Uterus (tissue), 4 donors: Measurements from ENCODE around the gene TJP2. TPM values are rescaled to one million over a fixed set of nuclear protein-coding genes. Genes with fewer than 3 reads are reported as not detected.

Experiments
- DNase-seq, 2 donors: peaks; one replicate each; pipeline ENCODE4 v3.0.0-alpha.2; 2019 to 2020
- H3K27ac ChIP-seq, 2 donors: fragments of 200-600 bp; sonication (generic); 1 replicate in 1 of 2; 2 replicates in 1 of 2; pipeline ENCODE4 v1.5.1; 2016 to 2018
- H3K27me3 ChIP-seq, 2 donors: fragments of 200-600 bp; sonication (generic); one replicate each; pipeline ENCODE4 v1.5.1; 2018 to 2019; ENCODE audit warnings: control low read depth in 1 of 2
- H3K36me3 ChIP-seq, 2 donors: fragments of 200-600 bp; sonication (generic); one replicate each; pipeline ENCODE4 v1.5.1; 2019; ENCODE audit warnings: control low read depth in 1 of 2
- H3K4me1 ChIP-seq, 2 donors: fragments of 200-600 bp; sonication (generic); one replicate each; pipeline ENCODE4 v1.5.1; 2018 to 2019; ENCODE audit warnings: control low read depth in 1 of 2
- H3K4me3 ChIP-seq, 2 donors: fragments of 200-600 bp; sonication (generic); 1 replicate in 1 of 2; 2 replicates in 1 of 2; pipeline ENCODE4 v1.5.1; 2018 to 2019; ENCODE audit warnings: mild to moderate bottlenecking in 1 of 2
- H3K9me3 ChIP-seq, 2 donors: fragments of 200-600 bp; sonication (generic); one replicate each; pipeline ENCODE4 v1.5.1; 2019; ENCODE audit warnings: control low read depth in 1 of 2
- POLR2A ChIP-seq, 2 donors: fragments of 450-650 bp; IDR thresholded peaks; one replicate each; pipeline ENCODE4 v1.6.1; 2016; ENCODE audit warnings: antibody characterized with exemption in 2 of 2, mild to moderate bottlenecking in 1 of 2, moderate library complexity in 1 of 2
- intact Hi-C: fragments of 100-400 bp; cut with DNase I; formaldehyde crosslinking; loops from one replicate; pipeline ENCODE4 v1.15.1; 2023; ENCODE audit warnings: low total_unique reads
- total RNA-seq, 4 donors: library from RNA; depleted of rRNA in 3 of 4; stranded (reverse); fragments of >200 nt in 3 of 4; gene quantifications; one replicate each; pipeline versions ENCODE4 v1.1.0 to v1.2.4, GENCODE V29; 2014 to 2023
- TF ChIP-seq, protein P1 (sequence below), 4 experiments: fragments of 200-600 bp in 2 of 4; fragments of 450-650 bp in 2 of 4; sonication (generic) in 2 of 4; IDR thresholded peaks; one replicate each; pipeline ENCODE4 v1.5.1; 2016 to 2019; ENCODE audit warnings: antibody characterized with exemption in 4 of 4, mild to moderate bottlenecking in 2 of 4, moderate library complexity in 1 of 4
- donor health status: DM: yes; HTN: yes; CAD: no.

TJP2 gene
- total RNA-seq, 4 donors from 2014 or later, result 38.6 to 110 (median 44.7) TPM

DNA sequence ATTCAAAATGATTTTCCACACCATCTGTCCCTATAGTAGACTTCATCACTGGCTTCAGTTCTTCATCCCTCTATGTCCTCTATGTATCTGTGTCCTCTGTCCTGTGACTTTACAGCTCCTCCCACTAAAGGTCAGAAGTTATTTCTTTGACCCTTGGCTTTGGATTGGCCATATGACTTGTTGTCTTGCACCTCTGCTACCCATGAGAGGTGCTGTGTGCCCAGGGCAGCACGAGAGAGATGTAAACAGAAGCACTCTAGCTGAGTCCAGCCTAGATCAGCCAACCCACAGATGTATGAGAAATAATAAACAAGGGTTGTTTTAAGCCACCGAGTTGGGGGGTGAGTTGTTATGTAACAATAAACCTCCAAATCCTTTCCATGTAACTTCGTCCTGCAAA lies 87.6 kb downstream of the TJP2 start:
- intact Hi-C loops, result no loop called here
- DNase-seq, result no peak
- no peaks in the 10 kb centered on the region for H3K4me1 ChIP-seq
- no peak overlapping the region for H3K27ac ChIP-seq
- no peak overlapping the region for H3K4me3 ChIP-seq
- H3K27me3 ChIP-seq, result no peaks in the 10 kb centered on the region
- no peaks in the 10 kb centered on the region for H3K36me3 ChIP-seq
- TF ChIP-seq, protein P1, sequence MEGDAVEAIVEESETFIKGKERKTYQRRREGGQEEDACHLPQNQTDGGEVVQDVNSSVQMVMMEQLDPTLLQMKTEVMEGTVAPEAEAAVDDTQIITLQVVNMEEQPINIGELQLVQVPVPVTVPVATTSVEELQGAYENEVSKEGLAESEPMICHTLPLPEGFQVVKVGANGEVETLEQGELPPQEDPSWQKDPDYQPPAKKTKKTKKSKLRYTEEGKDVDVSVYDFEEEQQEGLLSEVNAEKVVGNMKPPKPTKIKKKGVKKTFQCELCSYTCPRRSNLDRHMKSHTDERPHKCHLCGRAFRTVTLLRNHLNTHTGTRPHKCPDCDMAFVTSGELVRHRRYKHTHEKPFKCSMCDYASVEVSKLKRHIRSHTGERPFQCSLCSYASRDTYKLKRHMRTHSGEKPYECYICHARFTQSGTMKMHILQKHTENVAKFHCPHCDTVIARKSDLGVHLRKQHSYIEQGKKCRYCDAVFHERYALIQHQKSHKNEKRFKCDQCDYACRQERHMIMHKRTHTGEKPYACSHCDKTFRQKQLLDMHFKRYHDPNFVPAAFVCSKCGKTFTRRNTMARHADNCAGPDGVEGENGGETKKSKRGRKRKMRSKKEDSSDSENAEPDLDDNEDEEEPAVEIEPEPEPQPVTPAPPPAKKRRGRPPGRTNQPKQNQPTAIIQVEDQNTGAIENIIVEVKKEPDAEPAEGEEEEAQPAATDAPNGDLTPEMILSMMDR (IDR thresholded peaks at IDR 0.05), result no peak
- TF ChIP-seq POLR2A (IDR thresholded peaks at IDR 0.05), result no peak
- no peaks in the 10 kb centered on the region for H3K9me3 ChIP-seq

DNA sequence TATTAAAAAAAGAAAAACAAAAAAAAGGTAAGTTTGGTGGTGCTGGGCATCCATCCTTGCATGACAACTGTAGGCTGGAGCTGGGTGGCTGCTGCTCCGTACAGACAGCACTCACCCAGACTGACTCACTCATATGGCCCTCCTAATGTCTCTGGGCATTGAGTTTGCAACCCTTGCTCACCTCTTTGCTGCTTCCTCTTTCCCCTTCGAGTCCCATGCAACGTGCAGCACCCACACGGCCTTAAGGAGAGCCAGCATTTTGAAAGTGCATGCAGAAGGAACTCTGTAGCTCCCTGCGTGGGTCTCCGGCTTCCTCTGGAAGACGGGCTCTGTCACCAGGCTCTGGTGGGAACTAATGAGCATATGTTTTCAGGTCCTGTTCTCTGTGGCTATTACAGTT lies 90.4 kb downstream of the TJP2 start:
- intact Hi-C loops, result no loop called here
- H3K27me3 ChIP-seq, result no peaks in the 10 kb centered on the region

DNA sequence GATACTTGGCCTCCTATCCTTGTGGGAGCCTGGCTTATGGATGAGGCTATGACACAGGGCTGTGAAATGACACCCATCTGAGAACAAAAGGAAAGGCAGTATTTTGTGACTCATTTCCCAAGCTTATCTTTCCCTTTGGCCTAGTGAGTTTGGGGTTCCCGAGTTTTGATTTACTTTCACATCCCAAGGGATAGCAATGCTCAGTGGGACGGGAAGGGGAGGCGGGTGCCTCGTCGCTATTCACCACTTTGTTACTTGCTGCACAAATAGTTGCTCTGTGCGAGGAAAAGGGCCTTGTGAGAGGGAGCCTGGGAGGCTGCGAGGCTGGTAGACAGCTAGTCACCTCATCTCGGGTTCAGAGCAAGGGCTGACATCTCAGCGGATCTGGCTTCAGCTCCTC lies 91.8 kb downstream of the TJP2 start:
- no peak overlapping the region for H3K27ac ChIP-seq
- TF ChIP-seq POLR2A (IDR thresholded peaks at IDR 0.05), result no peak
- TF ChIP-seq, protein P1 (IDR thresholded peaks at IDR 0.05), result no peak
- H3K27me3 ChIP-seq, result no peaks in the 10 kb centered on the region
- H3K4me1 ChIP-seq, result no peaks in the 10 kb centered on the region
- no peaks in the 10 kb centered on the region for H3K36me3 ChIP-seq
- H3K9me3 ChIP-seq, result no peaks in the 10 kb centered on the region
- DNase-seq, result no peak
- no peak overlapping the region for H3K4me3 ChIP-seq
- intact Hi-C loops, result no loop called here

More for the DNA sequence above, 90.4 kb downstream of the TJP2 start:
- TF ChIP-seq, protein P1 (IDR thresholded peaks at IDR 0.05), result no peak
- TF ChIP-seq POLR2A (IDR thresholded peaks at IDR 0.05), result no peak
- Histone ChIP-seq H3K9me3 (no peaks in the 10 kb centered on the region), H3K36me3 (no peaks in the 10 kb centered on the region), H3K4me1 (no peaks in the 10 kb centered on the region), H3K27ac (no peak overlapping the region), H3K4me3 (no peak overlapping the region)
- no peak for DNase-seq

DNA sequence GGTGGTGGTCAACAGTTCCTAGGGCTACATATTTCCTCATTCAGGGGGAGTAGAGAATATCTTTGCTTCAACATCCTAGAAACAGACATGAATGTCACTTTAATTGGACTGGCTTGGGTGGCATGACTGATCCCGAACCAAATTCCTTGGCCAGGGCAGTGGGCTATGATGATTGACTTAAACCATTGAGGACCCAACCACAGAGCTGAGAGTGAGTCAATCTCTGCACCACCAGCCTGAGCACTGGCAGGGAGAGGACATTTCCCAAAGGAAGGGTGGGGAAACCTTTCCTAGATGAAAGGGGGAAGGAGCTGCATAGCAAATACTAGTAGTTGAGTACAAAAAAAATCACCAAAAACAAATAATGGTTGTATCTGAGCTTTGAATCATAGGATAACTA lies 98.1 kb downstream of the TJP2 start:
- Histone ChIP-seq H3K27me3 (no peaks in the 10 kb centered on the region), H3K4me1 (no peaks in the 10 kb centered on the region), H3K36me3 (no peaks in the 10 kb centered on the region), H3K9me3 (no peaks in the 10 kb centered on the region), H3K27ac (no peak overlapping the region), H3K4me3 (no peak overlapping the region)
- intact Hi-C loops, result no loop called here
- no peak for TF ChIP-seq POLR2A (IDR thresholded peaks at IDR 0.05)
- no peak for DNase-seq

DNA sequence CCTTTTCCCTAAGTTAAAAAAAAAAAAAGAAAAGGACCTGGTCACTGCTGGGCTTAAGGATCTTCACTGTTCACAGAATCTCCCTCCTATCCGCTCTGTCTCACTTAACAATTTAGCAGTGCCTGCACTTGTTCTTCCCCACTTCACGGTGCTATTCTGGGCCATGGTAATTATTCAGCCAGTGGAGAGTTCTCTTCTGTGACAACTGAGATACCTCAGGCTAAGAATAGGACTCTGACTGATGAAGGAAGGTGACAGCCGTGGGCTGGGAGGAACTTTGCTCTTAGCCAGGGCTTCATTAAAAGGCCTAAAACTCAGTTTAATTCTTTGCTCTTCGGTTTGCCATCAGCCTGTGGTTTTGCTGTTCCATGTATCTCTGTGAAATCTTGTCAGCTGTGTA lies 99.1 kb downstream of the TJP2 start:
- H3K27me3 ChIP-seq, result no peaks in the 10 kb centered on the region
- no peak overlapping the region for H3K27ac ChIP-seq
- no peak overlapping the region for H3K4me3 ChIP-seq
- no peaks in the 10 kb centered on the region for H3K4me1 ChIP-seq
- no peaks in the 10 kb centered on the region for H3K9me3 ChIP-seq
- DNase-seq, result no peak
- TF ChIP-seq POLR2A (IDR thresholded peaks at IDR 0.05), result no peak
- TF ChIP-seq, protein P1 (IDR thresholded peaks at IDR 0.05), result no peak
- H3K36me3 ChIP-seq, result no peaks in the 10 kb centered on the region
- intact Hi-C loops, result no loop called here

DNA sequence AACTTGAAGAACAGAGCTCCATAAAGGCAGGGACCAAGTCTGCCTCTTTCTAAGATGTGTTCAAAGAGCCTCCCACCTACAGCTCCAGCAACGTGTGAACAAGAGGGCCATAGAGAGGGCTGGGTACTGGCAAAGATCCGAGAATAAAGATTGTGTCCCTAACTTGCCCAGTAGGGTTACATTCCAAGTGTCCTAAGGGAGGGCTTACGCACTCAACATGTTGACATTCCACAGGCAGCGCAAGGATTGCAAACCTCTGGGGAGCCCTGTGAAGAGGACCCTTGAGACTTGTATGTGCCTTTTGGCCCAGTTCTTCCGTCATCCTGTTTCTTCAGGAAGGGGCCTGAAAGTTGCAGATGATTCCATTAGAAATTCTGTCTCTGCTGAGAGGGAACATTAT lies 102.7 kb downstream of the TJP2 start:
- Histone ChIP-seq H3K27ac (no peak overlapping the region), H3K4me3 (no peak overlapping the region), H3K9me3 (no peaks in the 10 kb centered on the region), H3K36me3 (no peaks in the 10 kb centered on the region), H3K4me1 (no peaks in the 10 kb centered on the region), H3K27me3 (no peaks in the 10 kb centered on the region)
- peak; percentile 17 to 18 for DNase-seq
- TF ChIP-seq POLR2A (IDR thresholded peaks at IDR 0.05), result no peak
- TF ChIP-seq, protein P1 (IDR thresholded peaks at IDR 0.05), result no peak
- intact Hi-C loops, result no loop called here
